AG04450 (cell line): ENCODE results near the gene ZNF254. TPM values are rescaled to one million over a fixed set of nuclear protein-coding genes. Genes with fewer than 3 reads are reported as not detected.

Experiments
- CTCF ChIA-PET: fragments of 300-600, 350-600 bp; formaldehyde crosslinking; extraction: SDS; loops from one replicate; lab custom pipeline; 2022; ENCODE audit warnings: antibody characterized with exemption, inconsistent platforms; lab: Charles Lee
- POLR2A ChIA-PET: fragments of 350-600 bp; formaldehyde crosslinking; extraction: SDS; loops from one replicate; lab custom pipeline; 2021; ENCODE audit warnings: antibody characterized with exemption, inconsistent platforms; lab: Yijun Ruan, JAX
- DNase-seq: peaks from one replicate; pipeline ENCODE4 v3.0.0-alpha.2; 2011; ENCODE audit warnings: low read depth, low spot score
- H3K27ac ChIP-seq: one replicate; pipeline ENCODE4 v1.5.1; 2012; ENCODE audit warnings: low read depth, low read length, control low read depth
- H3K27me3 ChIP-seq: one replicate; pipeline ENCODE4 v1.6.0; 2012; ENCODE audit warnings: low read length; ENCODE audit not compliant: control insufficient read depth, insufficient read depth
- H3K4me3 ChIP-seq: 2 replicates; pipeline ENCODE4 v1.5.1; 2011; ENCODE audit warnings: mild to moderate bottlenecking, low read depth, low read length, control low read depth
- H3K9me3 ChIP-seq: 2 replicates; pipeline ENCODE4 v1.5.1; 2012; ENCODE audit warnings: low read length; ENCODE audit not compliant: control insufficient read depth, insufficient read depth
- CTCF ChIP-seq: IDR thresholded peaks from 2 replicates; pipeline ENCODE4 v1.5.1; 2011; ENCODE audit warnings: low read depth, low read length, control low read depth, inconsistent platforms
- polyA plus RNA-seq: library from polyadenylated mRNA; depleted of rRNA; stranded (reverse); fragments of >200 nt; gene quantifications from 2 replicates; pipeline ENCODE4 v1.2.3, GENCODE V29; 2011

The ZNF254 gene
- polyA plus RNA-seq, 1 experiment, result 11.4 TPM

GRCh38 chr19:24127601-24128000, 40.6 kb downstream of the ZNF254 start:
- POLR2A ChIA-PET, result no interaction called here
- Histone ChIP-seq H3K27me3 (no peaks in the 10 kb centered on the region), H3K4me3 (no peak overlapping the region), H3K27ac (no peak overlapping the region), H3K9me3 (peaks cover 16% of the 10 kb centered on the region)
- no peak for TF ChIP-seq CTCF
- CTCF ChIA-PET, result no interaction called here
- no peak for DNase-seq

- peak; percentile 83 for DNase-seq
- POLR2A ChIA-PET, result no interaction called here
- H3K27ac ChIP-seq, result peak overlapping the region; percentile 90
- H3K4me3 ChIP-seq, result no peak overlapping the region
- H3K9me3 ChIP-seq, result peaks cover 43% of the 10 kb centered on the region
- no peak for TF ChIP-seq CTCF
- H3K27me3 ChIP-seq, result no peaks in the 10 kb centered on the region
- CTCF ChIA-PET, result no interaction called here
These were observed 53.1 kb downstream of the ZNF254 start for GRCh38 chr19:24140099-24140498.

- Histone ChIP-seq H3K9me3 (peaks cover 43% of the 10 kb centered on the region), H3K27ac (no peak overlapping the region), H3K4me3 (no peak overlapping the region), H3K27me3 (no peaks in the 10 kb centered on the region)
- ChIA-PET CTCF (no interaction called here), POLR2A (no interaction called here)
- TF ChIP-seq CTCF, result no peak
- DNase-seq, result no peak
These were observed 53.6 kb downstream of the ZNF254 start for GRCh38 chr19:24140591-24140990.

- peaks cover 42% of the 10 kb centered on the region for H3K9me3 ChIP-seq
- CTCF ChIA-PET, result no interaction called here
- POLR2A ChIA-PET, result no interaction called here
- no peak for TF ChIP-seq CTCF
- no peak overlapping the region for H3K4me3 ChIP-seq
- no peak overlapping the region for H3K27ac ChIP-seq
- H3K27me3 ChIP-seq, result no peaks in the 10 kb centered on the region
- DNase-seq, result no peak
These were observed 54.6 kb downstream of the ZNF254 start for GRCh38 chr19:24141612-24142011.

- CTCF ChIA-PET, result no interaction called here
- H3K27ac ChIP-seq, result no peak overlapping the region
- H3K9me3 ChIP-seq, result peaks cover 31% of the 10 kb centered on the region
- TF ChIP-seq CTCF, result no peak
- DNase-seq, result no peak
- POLR2A ChIA-PET, result no interaction called here
- H3K4me3 ChIP-seq, result no peak overlapping the region
- no peaks in the 10 kb centered on the region for H3K27me3 ChIP-seq
These were observed 55.8 kb downstream of the ZNF254 start for GRCh38 chr19:24142771-24143170.
